Measurements from ENCODE around the gene PTTG1IP. TPM values are rescaled to one million over a fixed set of nuclear protein-coding genes. Genes with fewer than 3 reads are reported as not detected.

Gene PTTG1IP
- total RNA-seq, 2 experiments from 2014 or later: 60.7 to 61.8 TPM

DNA sequence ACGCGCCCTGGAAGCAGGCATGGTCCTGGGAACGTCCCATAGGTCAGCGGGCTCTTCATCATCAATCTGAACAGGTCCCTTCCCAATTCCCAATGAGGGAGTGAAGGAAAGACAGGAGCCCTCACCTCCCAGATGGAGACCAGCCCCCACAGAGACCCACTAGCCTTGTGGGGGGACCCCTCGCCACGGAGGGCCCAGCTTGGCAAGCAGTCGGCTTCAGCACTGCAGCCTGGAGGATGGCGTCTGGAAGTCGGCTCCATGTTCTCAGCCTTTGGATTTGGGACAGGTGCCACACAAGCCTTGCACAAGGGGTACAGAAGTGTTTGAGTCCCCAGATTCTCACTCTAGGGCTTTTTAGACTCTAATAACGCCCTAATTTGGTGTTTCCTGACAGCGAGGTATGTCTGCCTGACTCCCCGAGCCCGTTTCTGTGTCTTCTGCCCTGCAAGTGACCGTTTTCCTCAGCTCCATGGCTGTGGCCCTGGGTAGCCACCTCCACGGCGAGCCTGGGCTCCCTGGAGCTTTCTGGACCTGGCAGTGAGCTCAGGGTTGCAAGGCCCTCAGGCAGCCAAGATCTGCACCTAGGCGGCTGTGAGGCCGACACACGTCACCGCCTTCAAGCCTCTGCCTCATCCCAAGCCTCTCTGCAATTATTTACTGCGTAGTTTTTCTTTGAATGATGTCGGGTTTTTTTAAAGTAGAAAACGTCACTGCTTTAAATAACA is 30.6 kb downstream of the PTTG1IP start:
- ChIA-PET POLR2A (interaction anchor here (0.6 kb wide), 1 partner anchor 46 kb away, joined by 3 read pairs; no protein-coding TSS in a partner anchor), CTCF (no interaction called here)
- no peak overlapping the region for H3K27ac Mint-ChIP-seq

DNA sequence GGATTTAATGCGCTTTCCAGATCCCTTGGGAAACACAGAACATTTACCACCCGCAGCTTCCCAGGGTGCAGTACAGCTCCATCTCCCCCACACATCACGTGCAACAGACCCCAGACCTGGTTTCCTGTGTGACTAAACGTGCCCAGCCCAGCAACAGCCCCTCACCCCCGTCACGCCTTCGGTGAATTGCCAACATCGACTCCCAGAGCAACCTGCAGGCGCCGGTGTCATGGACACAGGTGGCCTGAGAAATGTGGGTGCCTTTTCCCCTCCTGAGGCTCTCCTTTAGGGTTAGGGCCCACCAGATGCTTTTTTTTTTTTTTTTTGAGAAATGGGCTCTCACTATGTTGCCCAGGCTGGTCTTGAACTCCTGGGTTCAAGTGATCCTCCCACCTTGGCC is 31.4 kb downstream of the PTTG1IP start:
- intact Hi-C loops (cut with micrococcal nuclease): no loop called here
- Mint-ChIP-seq H3K27me3 (no peaks in the 10 kb centered on the region), H3K9me3 (no peaks in the 10 kb centered on the region), H3K4me1 (ENCODE audit: low read depth) (peaks cover 14% of the 10 kb centered on the region), H3K4me3 (no peak overlapping the region), H3K36me3 (ENCODE audit: low read depth) (no peaks in the 10 kb centered on the region), H3K27ac (no peak overlapping the region)
- no peak for ATAC-seq
- POLR2A ChIA-PET: interaction anchor here (0.6 kb wide), 1 partner anchor 45 kb away, joined by 3 read pairs; no protein-coding TSS in a partner anchor
- no peak for DNase-seq
- TF ChIP-seq, protein P1, sequence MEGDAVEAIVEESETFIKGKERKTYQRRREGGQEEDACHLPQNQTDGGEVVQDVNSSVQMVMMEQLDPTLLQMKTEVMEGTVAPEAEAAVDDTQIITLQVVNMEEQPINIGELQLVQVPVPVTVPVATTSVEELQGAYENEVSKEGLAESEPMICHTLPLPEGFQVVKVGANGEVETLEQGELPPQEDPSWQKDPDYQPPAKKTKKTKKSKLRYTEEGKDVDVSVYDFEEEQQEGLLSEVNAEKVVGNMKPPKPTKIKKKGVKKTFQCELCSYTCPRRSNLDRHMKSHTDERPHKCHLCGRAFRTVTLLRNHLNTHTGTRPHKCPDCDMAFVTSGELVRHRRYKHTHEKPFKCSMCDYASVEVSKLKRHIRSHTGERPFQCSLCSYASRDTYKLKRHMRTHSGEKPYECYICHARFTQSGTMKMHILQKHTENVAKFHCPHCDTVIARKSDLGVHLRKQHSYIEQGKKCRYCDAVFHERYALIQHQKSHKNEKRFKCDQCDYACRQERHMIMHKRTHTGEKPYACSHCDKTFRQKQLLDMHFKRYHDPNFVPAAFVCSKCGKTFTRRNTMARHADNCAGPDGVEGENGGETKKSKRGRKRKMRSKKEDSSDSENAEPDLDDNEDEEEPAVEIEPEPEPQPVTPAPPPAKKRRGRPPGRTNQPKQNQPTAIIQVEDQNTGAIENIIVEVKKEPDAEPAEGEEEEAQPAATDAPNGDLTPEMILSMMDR (IDR thresholded peaks at IDR 0.05): no peak
- CTCF ChIA-PET: no interaction called here

More for the DNA sequence above, 30.6 kb downstream of the PTTG1IP start:
- Mint-ChIP-seq H3K4me1 (ENCODE audit: low read depth) (peaks cover 19% of the 10 kb centered on the region), H3K4me3 (no peak overlapping the region), H3K27me3 (no peaks in the 10 kb centered on the region), H3K36me3 (ENCODE audit: low read depth) (no peaks in the 10 kb centered on the region), H3K9me3 (no peaks in the 10 kb centered on the region)
- DNase-seq: no peak
- intact Hi-C loops (cut with micrococcal nuclease): no loop called here
- ATAC-seq: no peak
- TF ChIP-seq, protein P1 (IDR thresholded peaks at IDR 0.05): no peak

DNA sequence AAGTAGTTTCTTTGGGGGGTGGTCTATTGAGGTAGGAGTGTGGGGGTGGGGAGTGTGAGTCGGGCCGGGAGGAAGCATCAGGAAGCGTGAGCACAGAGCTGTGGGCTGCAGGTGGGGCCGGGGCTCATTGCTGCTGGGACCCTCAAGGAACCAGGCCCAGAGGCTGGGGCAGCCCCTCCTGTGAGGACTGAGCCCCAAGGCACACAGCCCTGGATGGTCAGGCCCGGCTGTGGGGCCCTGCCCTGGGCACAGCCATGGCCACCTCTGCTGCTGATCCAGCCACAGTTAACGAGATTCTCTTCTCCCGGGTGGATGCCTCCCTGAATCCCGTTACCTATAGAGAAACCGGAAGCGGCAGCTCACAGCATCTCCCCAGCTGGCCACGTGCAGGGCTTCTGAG is 32.7 kb downstream of the PTTG1IP start:
- ATAC-seq: no peak
- CTCF ChIA-PET: no interaction called here

DNA sequence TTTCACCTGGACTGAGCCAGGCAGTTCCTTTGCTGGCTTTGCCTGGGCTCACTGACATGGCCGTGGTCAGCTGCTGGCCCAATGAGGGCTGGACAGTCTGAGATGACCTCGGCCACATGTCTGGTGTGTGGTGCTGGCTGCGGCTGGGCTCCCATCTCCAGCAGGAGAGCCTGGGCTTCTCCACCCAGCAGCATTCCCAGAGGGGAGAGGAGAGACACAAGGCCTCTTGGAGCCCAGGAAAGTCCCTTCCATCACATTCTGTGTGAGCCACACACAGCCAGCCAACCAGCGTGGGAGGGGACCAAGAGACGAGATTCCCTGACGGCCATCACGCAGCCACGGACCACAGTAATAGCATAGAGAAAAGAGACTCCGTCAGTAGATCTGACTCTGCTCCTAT is 34.5 kb downstream of the PTTG1IP start:
- no peak overlapping the region for H3K4me3 Mint-ChIP-seq
- no peak overlapping the region for H3K27ac Mint-ChIP-seq
- H3K4me1 Mint-ChIP-seq (ENCODE audit: low read depth): no peaks in the 10 kb centered on the region
- ChIA-PET CTCF (no interaction called here), POLR2A (no interaction called here)
- TF ChIP-seq, protein P1 (IDR thresholded peaks at IDR 0.05): no peak
- intact Hi-C loops (cut with micrococcal nuclease): no loop called here
- no peaks in the 10 kb centered on the region for H3K9me3 Mint-ChIP-seq
- no peaks in the 10 kb centered on the region for H3K27me3 Mint-ChIP-seq
- DNase-seq (no peak), ATAC-seq (no peak)
- H3K36me3 Mint-ChIP-seq (ENCODE audit: low read depth): no peaks in the 10 kb centered on the region

More for the DNA sequence above, 32.7 kb downstream of the PTTG1IP start:
- Mint-ChIP-seq H3K9me3 (no peaks in the 10 kb centered on the region), H3K36me3 (ENCODE audit: low read depth) (no peaks in the 10 kb centered on the region), H3K27me3 (no peaks in the 10 kb centered on the region), H3K4me1 (ENCODE audit: low read depth) (peaks cover 5% of the 10 kb centered on the region), H3K27ac (no peak overlapping the region), H3K4me3 (no peak overlapping the region)
- intact Hi-C loops (cut with micrococcal nuclease): no loop called here
- no peak for DNase-seq
- TF ChIP-seq, protein P1 (IDR thresholded peaks at IDR 0.05): no peak
- POLR2A ChIA-PET: interaction anchor here (0.8 kb wide), 1 partner anchor 18 kb away, joined by 3 read pairs; no protein-coding TSS in a partner anchor

DNA sequence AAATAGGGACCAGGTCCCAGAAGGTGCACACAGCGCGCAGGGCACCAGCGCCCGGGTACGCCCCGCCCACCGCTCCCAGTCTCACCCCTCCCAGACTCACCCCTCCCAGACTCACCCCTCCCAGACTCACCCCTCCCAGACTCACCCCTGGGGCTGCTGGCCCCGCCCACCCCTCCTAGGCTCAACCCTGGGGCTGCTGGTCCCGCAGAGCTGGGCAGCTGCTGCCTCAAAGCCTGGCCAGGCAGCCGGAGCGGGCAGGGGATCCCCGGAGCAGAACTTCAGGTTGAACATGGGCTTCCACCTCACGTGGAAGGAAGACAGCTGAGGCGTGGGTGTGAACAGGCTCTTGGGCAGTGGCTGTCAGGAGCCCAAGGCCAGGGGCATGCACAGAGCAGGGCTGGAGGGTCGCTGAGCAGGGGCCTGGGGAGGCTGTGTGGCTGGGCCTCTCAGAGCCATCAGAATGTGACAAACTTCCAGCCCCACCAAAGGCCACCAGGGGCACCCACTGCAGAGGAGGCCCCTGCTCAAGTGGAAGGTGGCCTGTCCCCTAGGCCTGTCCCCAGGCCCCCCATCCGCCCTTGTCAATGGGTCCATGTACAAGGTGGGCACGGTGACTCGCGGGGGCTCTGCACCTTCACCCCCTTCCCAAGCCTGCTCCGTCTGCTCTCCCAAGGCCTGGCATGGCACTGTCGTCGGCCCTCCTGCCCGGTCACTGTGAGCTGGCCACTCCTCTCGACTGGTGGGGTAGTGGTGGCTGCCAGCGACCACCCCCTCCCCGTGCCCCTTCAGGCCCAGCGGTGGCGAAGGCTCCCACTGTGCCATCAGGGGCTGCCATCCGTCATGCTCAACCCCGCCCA is 35.2 kb downstream of the PTTG1IP start:
- Mint-ChIP-seq H3K27ac (no peak overlapping the region), H3K4me3 (no peak overlapping the region), H3K9me3 (no peaks in the 10 kb centered on the region), H3K4me1 (ENCODE audit: low read depth) (no peaks in the 10 kb centered on the region), H3K36me3 (ENCODE audit: low read depth) (no peaks in the 10 kb centered on the region), H3K27me3 (no peaks in the 10 kb centered on the region)
- ATAC-seq (no peak), DNase-seq (no peak)
- TF ChIP-seq, protein P1 (IDR thresholded peaks at IDR 0.05): no peak
- intact Hi-C loops (cut with micrococcal nuclease): no loop called here
- ChIA-PET POLR2A (no interaction called here), CTCF (no interaction called here)

Measured in activated CD8-positive, alpha-beta T cell treated with anti-CD3 and anti-CD28 coated beads for 36 hours (primary cell).